ENCODE results near the gene EHD4. TPM values are rescaled to one million over a fixed set of nuclear protein-coding genes. Genes with fewer than 3 reads are reported as not detected.

EHD4 gene
- total and polyA plus RNA-seq, 2 experiments from 2014 or later, result 27.3 to 34.7 TPM

- Histone ChIP-seq H2AFZ (no peak overlapping the region), H3K27ac (no peak overlapping the region), H3K9me2 (replicated peaks; ENCODE audit: insufficient read depth) (no peaks in the 10 kb centered on the region), H3K4me3 (no peak overlapping the region), H3K36me3 (replicated peaks; ENCODE audit: insufficient read depth, low read depth) (no peaks in the 10 kb centered on the region), H3K79me2 (no peaks in the 10 kb centered on the region), H3K9me3 (ENCODE audit: low read depth) (no peaks in the 10 kb centered on the region), H3K27me3 (no peaks in the 10 kb centered on the region), H4K20me1 (ENCODE audit: insufficient read depth, poor library complexity, severe bottlenecking) (no peaks in the 10 kb centered on the region), H3K4me2 (no peak overlapping the region), H3K4me1 (ENCODE audit: insufficient read depth) (no peaks in the 10 kb centered on the region)
- DNase-seq (ENCODE audit: low spot score), result no peak
- TF ChIP-seq EZH2 (IDR thresholded peaks at IDR 0.05; ENCODE audit: borderline replicate concordance) (no peak), EZH2phosphoT487 (IDR thresholded peaks at IDR 0.05; ENCODE audit: low read depth, severe bottlenecking, unreplicated experiment) (no peak)
- TF ChIP-seq, protein P1, sequence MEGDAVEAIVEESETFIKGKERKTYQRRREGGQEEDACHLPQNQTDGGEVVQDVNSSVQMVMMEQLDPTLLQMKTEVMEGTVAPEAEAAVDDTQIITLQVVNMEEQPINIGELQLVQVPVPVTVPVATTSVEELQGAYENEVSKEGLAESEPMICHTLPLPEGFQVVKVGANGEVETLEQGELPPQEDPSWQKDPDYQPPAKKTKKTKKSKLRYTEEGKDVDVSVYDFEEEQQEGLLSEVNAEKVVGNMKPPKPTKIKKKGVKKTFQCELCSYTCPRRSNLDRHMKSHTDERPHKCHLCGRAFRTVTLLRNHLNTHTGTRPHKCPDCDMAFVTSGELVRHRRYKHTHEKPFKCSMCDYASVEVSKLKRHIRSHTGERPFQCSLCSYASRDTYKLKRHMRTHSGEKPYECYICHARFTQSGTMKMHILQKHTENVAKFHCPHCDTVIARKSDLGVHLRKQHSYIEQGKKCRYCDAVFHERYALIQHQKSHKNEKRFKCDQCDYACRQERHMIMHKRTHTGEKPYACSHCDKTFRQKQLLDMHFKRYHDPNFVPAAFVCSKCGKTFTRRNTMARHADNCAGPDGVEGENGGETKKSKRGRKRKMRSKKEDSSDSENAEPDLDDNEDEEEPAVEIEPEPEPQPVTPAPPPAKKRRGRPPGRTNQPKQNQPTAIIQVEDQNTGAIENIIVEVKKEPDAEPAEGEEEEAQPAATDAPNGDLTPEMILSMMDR (IDR thresholded peaks at IDR 0.05; ENCODE audit: poor library complexity), result no peak
- 97% methylated on average over 9 of the region's 9 CpGs for WGBS (ENCODE audit: low lambda C conversion rate, missing lambda C conversion rate)
Measured at GRCh38 chr15:41854443-41854842, 117.9 kb downstream of the EHD4 start.

GRCh38 chr15:41853831-41854230 lies 118.5 kb downstream of the EHD4 start:
- Histone ChIP-seq H3K4me1 (ENCODE audit: insufficient read depth) (no peaks in the 10 kb centered on the region), H3K27ac (no peak overlapping the region), H3K9me2 (replicated peaks; ENCODE audit: insufficient read depth) (no peaks in the 10 kb centered on the region), H3K79me2 (no peaks in the 10 kb centered on the region), H3K36me3 (replicated peaks; ENCODE audit: insufficient read depth, low read depth) (no peaks in the 10 kb centered on the region), H4K20me1 (ENCODE audit: insufficient read depth, poor library complexity, severe bottlenecking) (no peaks in the 10 kb centered on the region), H3K27me3 (no peaks in the 10 kb centered on the region), H3K4me2 (no peak overlapping the region), H3K9me3 (ENCODE audit: low read depth) (no peaks in the 10 kb centered on the region), H3K4me3 (no peak overlapping the region), H2AFZ (no peak overlapping the region)
- 82% methylated on average over 10 of the region's 10 CpGs for WGBS (ENCODE audit: low lambda C conversion rate, missing lambda C conversion rate)
- TF ChIP-seq EZH2 (IDR thresholded peaks at IDR 0.05; ENCODE audit: borderline replicate concordance) (no peak), EZH2phosphoT487 (IDR thresholded peaks at IDR 0.05; ENCODE audit: low read depth, severe bottlenecking, unreplicated experiment) (no peak)
- TF ChIP-seq, protein P1 (IDR thresholded peaks at IDR 0.05; ENCODE audit: poor library complexity), result no peak
- DNase-seq (ENCODE audit: low spot score), result no peak

- TF ChIP-seq, protein P1 (IDR thresholded peaks at IDR 0.05; ENCODE audit: poor library complexity), result no peak
- TF ChIP-seq EZH2phosphoT487 (IDR thresholded peaks at IDR 0.05; ENCODE audit: low read depth, severe bottlenecking, unreplicated experiment), result no peak
- no peak for TF ChIP-seq EZH2 (IDR thresholded peaks at IDR 0.05; ENCODE audit: borderline replicate concordance)
- no peak for DNase-seq (ENCODE audit: low spot score)
- H3K4me1 ChIP-seq (ENCODE audit: insufficient read depth), result no peaks in the 10 kb centered on the region
- H3K4me3 ChIP-seq, result no peak overlapping the region
- H3K36me3 ChIP-seq (replicated peaks; ENCODE audit: insufficient read depth, low read depth), result no peaks in the 10 kb centered on the region
- H3K79me2 ChIP-seq, result no peaks in the 10 kb centered on the region
- H3K9me3 ChIP-seq (ENCODE audit: low read depth), result no peaks in the 10 kb centered on the region
- no peaks in the 10 kb centered on the region for H3K27me3 ChIP-seq
- no peak overlapping the region for H3K4me2 ChIP-seq
- 75% methylated on average over 16 of the region's 17 CpGs for WGBS (ENCODE audit: low lambda C conversion rate, missing lambda C conversion rate)
- H2AFZ ChIP-seq, result no peak overlapping the region
- H4K20me1 ChIP-seq (ENCODE audit: insufficient read depth, poor library complexity, severe bottlenecking), result no peaks in the 10 kb centered on the region
- no peaks in the 10 kb centered on the region for H3K9me2 ChIP-seq (replicated peaks; ENCODE audit: insufficient read depth)
- no peak overlapping the region for H3K27ac ChIP-seq
Measured at GRCh38 chr15:41852736-41853590, 119.4 kb downstream of the EHD4 start.

All from hepatocyte (in vitro differentiated cells).